Neural cell (in vitro differentiated cells): ENCODE data around the gene VAV3. TPM values are rescaled to one million over a fixed set of nuclear protein-coding genes. Genes with fewer than 3 reads are reported as not detected.

ENCODE experiments used
- H2AFZ ChIP-seq: fragments of 200-600, 300-800 bp; sonication (generic), shearing (Covaris generic); 2 replicates; pipeline ENCODE4 v1.6.0; 2014; ENCODE audit warnings: low read depth, mild to moderate bottlenecking, antibody characterized with exemption, low read length, moderate library complexity
- H3F3A ChIP-seq: fragments of 200-600 bp; shearing (Covaris generic); 2 replicates; pipeline ENCODE4 v1.6.1; 2016; ENCODE audit warnings: mild to moderate bottlenecking, moderate library complexity, mixed read lengths, antibody characterized with exemption, low read length; ENCODE audit not compliant: insufficient read depth, poor library complexity, severe bottlenecking
- H3K27ac ChIP-seq: fragments of 200-600, 300-800 bp; sonication (generic), shearing (Covaris generic); 2 replicates; pipeline ENCODE4 v1.5.1; 2014; ENCODE audit warnings: mild to moderate bottlenecking, low read length, moderate library complexity
- H3K27me3 ChIP-seq: fragments of 300-800, 200-600 bp; sonication (generic), shearing (Covaris generic); 2 replicates; pipeline ENCODE4 v1.6.0; 2014; ENCODE audit warnings: mild to moderate bottlenecking, low read depth, low read length, moderate library complexity; ENCODE audit not compliant: insufficient read depth
- H3K36me3 ChIP-seq: fragments of 300-800, 200-600 bp; sonication (generic), shearing (Covaris generic); 2 replicates; pipeline ENCODE4 v1.5.1; 2014; ENCODE audit warnings: mild to moderate bottlenecking, antibody characterized with exemption, low read length, moderate library complexity; ENCODE audit not compliant: insufficient read depth
- H3K4me2 ChIP-seq: fragments of 300-800, 200-600 bp; sonication (generic), shearing (Covaris generic); 2 replicates; pipeline ENCODE4 v1.6.0; 2014; ENCODE audit warnings: mild to moderate bottlenecking, low read length
- H3K4me3 ChIP-seq: fragments of 300-800, 200-600 bp; sonication (generic), shearing (Covaris generic); 2 replicates; pipeline ENCODE4 v1.5.1; 2014; ENCODE audit warnings: mild to moderate bottlenecking, low read length, moderate library complexity
- H3K79me2 ChIP-seq: fragments of 200-600 bp; shearing (Covaris generic); replicated peaks from 2 replicates; pipeline ENCODE4 v1.6.0; 2014; ENCODE audit warnings: mild to moderate bottlenecking, low read length, moderate library complexity; ENCODE audit not compliant: insufficient read depth
- H3K9ac ChIP-seq: fragments of 300-800, 200-600 bp; sonication (generic), shearing (Covaris generic); 2 replicates; pipeline ENCODE4 v1.6.1; 2016; ENCODE audit warnings: mild to moderate bottlenecking, low read length, mixed read lengths
- H3K9me2 ChIP-seq: fragments of 200-600 bp; shearing (Covaris generic); 2 replicates; pipeline ENCODE4 v1.6.1; 2016; ENCODE audit warnings: mild to moderate bottlenecking, low read length, mixed read lengths; ENCODE audit not compliant: insufficient read depth
- H3K9me3 ChIP-seq: fragments of 200-600, 300-800 bp; sonication (generic), shearing (Covaris generic); 2 replicates; pipeline ENCODE4 v1.6.1; 2016; ENCODE audit warnings: mild to moderate bottlenecking, mixed run types, low read length, moderate library complexity, mixed read lengths
- H4K20me1 ChIP-seq: fragments of 200-600 bp; shearing (Covaris generic); 2 replicates; pipeline ENCODE4 v1.6.1; 2016; ENCODE audit warnings: mild to moderate bottlenecking, mixed run types; ENCODE audit not compliant: insufficient read depth
- EP300 ChIP-seq: fragments of 450-650 bp; conservative IDR thresholded peaks from 2 replicates; pipeline ENCODE4 v1.6.1; 2014; ENCODE audit warnings: antibody characterized with exemption, mild to moderate bottlenecking, moderate library complexity; ENCODE audit not compliant: poor library complexity, severe bottlenecking
- EZH2 ChIP-seq: fragments of 200-600, 300-800 bp; shearing (Covaris generic), sonication (generic); IDR thresholded peaks from 2 replicates; pipeline ENCODE4 v1.6.1; 2014; ENCODE audit warnings: antibody characterized with exemption, low read length, borderline replicate concordance, mild to moderate bottlenecking; ENCODE audit not compliant: insufficient read depth, poor library complexity, severe bottlenecking
- MXI1 ChIP-seq: fragments of 450-650 bp; conservative IDR thresholded peaks from 2 replicates; pipeline ENCODE4 v1.6.1; 2014; ENCODE audit warnings: antibody characterized with exemption, mild to moderate bottlenecking; ENCODE audit not compliant: poor library complexity, severe bottlenecking
- POLR2AphosphoS5 ChIP-seq: IDR thresholded peaks from 2 replicates; pipeline ENCODE4 v1.6.1; 2012
- RAD21 ChIP-seq: fragments of 450-650 bp; conservative IDR thresholded peaks from 2 replicates; pipeline ENCODE4 v1.6.1; 2014; ENCODE audit warnings: antibody characterized with exemption, mild to moderate bottlenecking, moderate library complexity
- SMC3 ChIP-seq: fragments of 450-650 bp; conservative IDR thresholded peaks from 2 replicates; pipeline ENCODE4 v1.6.1; 2014; ENCODE audit warnings: antibody characterized with exemption, mild to moderate bottlenecking, moderate library complexity; ENCODE audit not compliant: poor library complexity
- TAF1 ChIP-seq: IDR thresholded peaks from 2 replicates; pipeline ENCODE4 v1.6.1; 2012; ENCODE audit warnings: low read depth
- polyA plus RNA-seq: library from polyadenylated mRNA; depleted of rRNA; stranded (reverse); fragments of >200 nt; gene quantifications from 2 replicates; pipeline ENCODE4 v1.2.3, GENCODE V29; 2014
- TF ChIP-seq, protein P1 (sequence below): IDR thresholded peaks from 2 replicates; pipeline ENCODE4 v1.6.1; 2012; ENCODE audit warnings: borderline replicate concordance
- TF ChIP-seq, protein P2 (sequence below): fragments of 450-650 bp; IDR thresholded peaks from 2 replicates; pipeline ENCODE4 v1.5.1; 2014; ENCODE audit warnings: antibody characterized with exemption, mild to moderate bottlenecking, moderate library complexity; ENCODE audit not compliant: poor library complexity, severe bottlenecking

The VAV3 gene
- polyA plus RNA-seq, 1 donor from 2014 or later: 7.6 TPM

DNA sequence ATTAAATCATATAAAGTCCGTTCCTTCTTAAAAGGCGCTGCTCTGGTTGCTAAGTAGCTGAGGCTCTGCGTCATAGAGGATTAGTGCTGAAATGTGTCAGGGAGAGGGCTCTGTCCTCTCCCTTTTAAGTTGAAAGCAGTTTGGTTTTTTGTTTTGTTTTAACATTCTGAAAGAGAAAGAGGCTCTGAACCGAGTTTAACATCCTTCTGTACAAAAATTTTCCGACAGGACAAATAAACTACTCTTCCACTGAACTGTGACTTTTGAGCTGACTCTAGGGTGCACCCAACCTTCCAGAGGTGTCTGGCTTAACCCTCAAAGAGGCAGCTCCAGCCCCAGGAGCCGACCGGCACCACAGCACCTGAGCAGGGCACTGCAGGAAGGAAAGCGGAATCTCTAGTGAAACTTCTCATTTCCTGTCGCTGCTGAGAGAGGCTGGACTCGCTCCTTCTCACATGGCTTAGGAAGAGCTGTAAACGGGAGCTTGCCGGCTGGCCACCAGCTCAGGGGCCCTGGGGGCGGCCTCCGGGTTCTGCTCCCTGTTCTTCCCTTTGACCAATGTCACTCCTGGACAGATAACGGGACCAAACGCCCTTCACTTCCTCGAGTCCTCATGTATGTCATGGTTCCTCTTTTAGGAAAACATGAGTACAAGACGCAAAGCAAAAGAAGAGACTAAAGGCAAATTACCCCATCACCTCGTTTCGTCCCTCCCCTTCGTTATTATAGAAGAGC lies 1.2 kb downstream of the VAV3 start:
- TF ChIP-seq RAD21 (no peak), EZH2 (no peak), EP300 (no peak), SMC3 (no peak), POLR2AphosphoS5 (no peak), TAF1 (no peak), MXI1 (no peak)
- TF ChIP-seq, protein P1, sequence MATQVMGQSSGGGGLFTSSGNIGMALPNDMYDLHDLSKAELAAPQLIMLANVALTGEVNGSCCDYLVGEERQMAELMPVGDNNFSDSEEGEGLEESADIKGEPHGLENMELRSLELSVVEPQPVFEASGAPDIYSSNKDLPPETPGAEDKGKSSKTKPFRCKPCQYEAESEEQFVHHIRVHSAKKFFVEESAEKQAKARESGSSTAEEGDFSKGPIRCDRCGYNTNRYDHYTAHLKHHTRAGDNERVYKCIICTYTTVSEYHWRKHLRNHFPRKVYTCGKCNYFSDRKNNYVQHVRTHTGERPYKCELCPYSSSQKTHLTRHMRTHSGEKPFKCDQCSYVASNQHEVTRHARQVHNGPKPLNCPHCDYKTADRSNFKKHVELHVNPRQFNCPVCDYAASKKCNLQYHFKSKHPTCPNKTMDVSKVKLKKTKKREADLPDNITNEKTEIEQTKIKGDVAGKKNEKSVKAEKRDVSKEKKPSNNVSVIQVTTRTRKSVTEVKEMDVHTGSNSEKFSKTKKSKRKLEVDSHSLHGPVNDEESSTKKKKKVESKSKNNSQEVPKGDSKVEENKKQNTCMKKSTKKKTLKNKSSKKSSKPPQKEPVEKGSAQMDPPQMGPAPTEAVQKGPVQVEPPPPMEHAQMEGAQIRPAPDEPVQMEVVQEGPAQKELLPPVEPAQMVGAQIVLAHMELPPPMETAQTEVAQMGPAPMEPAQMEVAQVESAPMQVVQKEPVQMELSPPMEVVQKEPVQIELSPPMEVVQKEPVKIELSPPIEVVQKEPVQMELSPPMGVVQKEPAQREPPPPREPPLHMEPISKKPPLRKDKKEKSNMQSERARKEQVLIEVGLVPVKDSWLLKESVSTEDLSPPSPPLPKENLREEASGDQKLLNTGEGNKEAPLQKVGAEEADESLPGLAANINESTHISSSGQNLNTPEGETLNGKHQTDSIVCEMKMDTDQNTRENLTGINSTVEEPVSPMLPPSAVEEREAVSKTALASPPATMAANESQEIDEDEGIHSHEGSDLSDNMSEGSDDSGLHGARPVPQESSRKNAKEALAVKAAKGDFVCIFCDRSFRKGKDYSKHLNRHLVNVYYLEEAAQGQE: no peak
- TF ChIP-seq, protein P2, sequence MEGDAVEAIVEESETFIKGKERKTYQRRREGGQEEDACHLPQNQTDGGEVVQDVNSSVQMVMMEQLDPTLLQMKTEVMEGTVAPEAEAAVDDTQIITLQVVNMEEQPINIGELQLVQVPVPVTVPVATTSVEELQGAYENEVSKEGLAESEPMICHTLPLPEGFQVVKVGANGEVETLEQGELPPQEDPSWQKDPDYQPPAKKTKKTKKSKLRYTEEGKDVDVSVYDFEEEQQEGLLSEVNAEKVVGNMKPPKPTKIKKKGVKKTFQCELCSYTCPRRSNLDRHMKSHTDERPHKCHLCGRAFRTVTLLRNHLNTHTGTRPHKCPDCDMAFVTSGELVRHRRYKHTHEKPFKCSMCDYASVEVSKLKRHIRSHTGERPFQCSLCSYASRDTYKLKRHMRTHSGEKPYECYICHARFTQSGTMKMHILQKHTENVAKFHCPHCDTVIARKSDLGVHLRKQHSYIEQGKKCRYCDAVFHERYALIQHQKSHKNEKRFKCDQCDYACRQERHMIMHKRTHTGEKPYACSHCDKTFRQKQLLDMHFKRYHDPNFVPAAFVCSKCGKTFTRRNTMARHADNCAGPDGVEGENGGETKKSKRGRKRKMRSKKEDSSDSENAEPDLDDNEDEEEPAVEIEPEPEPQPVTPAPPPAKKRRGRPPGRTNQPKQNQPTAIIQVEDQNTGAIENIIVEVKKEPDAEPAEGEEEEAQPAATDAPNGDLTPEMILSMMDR: no peak
- H2AFZ ChIP-seq: peak overlapping the region; percentile 60
- no peaks in the 10 kb centered on the region for H3F3A ChIP-seq
- H3K27ac ChIP-seq: no peak overlapping the region
- no peaks in the 10 kb centered on the region for H3K36me3 ChIP-seq
- peak overlapping the region; percentile 90 for H3K4me3 ChIP-seq
- H4K20me1 ChIP-seq: no peaks in the 10 kb centered on the region
- no peaks in the 10 kb centered on the region for H3K9me2 ChIP-seq
- H3K27me3 ChIP-seq: peaks cover 32% of the 10 kb centered on the region
- H3K9me3 ChIP-seq: no peaks in the 10 kb centered on the region
- peak overlapping the region; percentile 73 for H3K9ac ChIP-seq
- peak overlapping the region; percentile 41 for H3K4me2 ChIP-seq
- H3K79me2 ChIP-seq: no peaks in the 10 kb centered on the region

DNA sequence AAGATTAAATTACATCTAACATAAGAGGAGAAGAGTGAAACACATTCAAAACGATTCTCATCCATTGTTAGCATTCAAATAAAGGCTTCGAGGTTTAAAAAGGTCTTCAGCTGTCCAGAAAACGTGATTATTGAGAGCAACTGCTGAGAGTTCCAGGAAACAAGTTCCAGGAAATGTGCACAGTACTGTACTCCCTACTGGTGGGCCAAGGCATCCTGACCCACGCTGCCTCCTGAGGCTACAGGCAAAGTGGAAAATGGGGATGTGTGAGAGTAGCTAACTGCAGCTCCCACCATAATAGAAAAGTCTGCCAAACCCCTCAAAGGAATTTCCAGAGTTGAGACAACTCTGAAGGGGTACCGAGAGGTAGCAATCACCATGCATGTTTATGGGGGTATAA lies 2.0 kb downstream of the VAV3 start:
- H3F3A ChIP-seq: no peaks in the 10 kb centered on the region
- H4K20me1 ChIP-seq: no peaks in the 10 kb centered on the region
- H3K9me3 ChIP-seq: no peaks in the 10 kb centered on the region
- no peak overlapping the region for H3K27ac ChIP-seq
- H2AFZ ChIP-seq: no peak overlapping the region
- no peaks in the 10 kb centered on the region for H3K36me3 ChIP-seq
- H3K4me2 ChIP-seq: no peak overlapping the region
- no peaks in the 10 kb centered on the region for H3K79me2 ChIP-seq
- no peaks in the 10 kb centered on the region for H3K9me2 ChIP-seq
- no peak overlapping the region for H3K9ac ChIP-seq
- TF ChIP-seq MXI1 (no peak), TAF1 (no peak), EP300 (no peak), EZH2 (no peak), POLR2AphosphoS5 (no peak), SMC3 (no peak), RAD21 (no peak)
- TF ChIP-seq, protein P1: no peak
- TF ChIP-seq, protein P2: no peak
- peak overlapping the region; percentile 90 for H3K4me3 ChIP-seq
- peaks cover 32% of the 10 kb centered on the region for H3K27me3 ChIP-seq
